Panc1 (cell line): ENCODE measurements around the gene NINJ2. TPM values are rescaled to one million over a fixed set of nuclear protein-coding genes. Genes with fewer than 3 reads are reported as not detected.
A peak's percentile ranks its signal among the peaks of the same experiment; 100 is the strongest.
"Not testable (repeated sequence)": the region's sequence is repeated elsewhere in the genome, so short reads cannot be mapped to it uniquely, and the experiment has no call there.

Experiments used
- ATAC-seq: fragments of 200-7000 bp; cut with Tn5 transposase; 2 replicates; pipeline ENCODE4 v1.9.1; 2020; ENCODE audit warnings: mild to moderate bottlenecking, moderate library complexity
- BruUV-seq: library from RNA; stranded (reverse); fragments of 400-500 nt; replicated peaks from 2 replicates; lab custom pipeline; 2021; lab: Mats Ljungman, UMichigan
- CTCF ChIA-PET: fragments of 300-600 bp; sonication (Branson Sonifier 250); formaldehyde crosslinking; loops from one replicate; lab custom pipeline; 2022; ENCODE audit warnings: antibody characterized with exemption; lab: Charles Lee
- POLR2A ChIA-PET: fragments of 300-600 bp; sonication (Branson Sonifier 250); formaldehyde crosslinking; loops from one replicate; lab custom pipeline; 2022; ENCODE audit warnings: antibody characterized with exemption; lab: Charles Lee
- DNase-seq: peaks from one replicate; pipeline ENCODE4 v3.0.0-alpha.2; 2010; ENCODE audit warnings: low read depth, low spot score
- H3K27ac ChIP-seq: 2 replicates; pipeline ENCODE4 v1.5.1; 2011; ENCODE audit warnings: mild to moderate bottlenecking, low read length, inconsistent platforms
- H3K27me3 ChIP-seq: fragments of 200-500 bp; sonication (Bioruptor generic); 2 replicates; pipeline ENCODE4 v1.6.0; 2014; ENCODE audit warnings: low read length, inconsistent platforms; ENCODE audit not compliant: control insufficient read depth, insufficient read depth
- H3K36me3 ChIP-seq: fragments of 200-500 bp; sonication (Bioruptor generic); 2 replicates; pipeline ENCODE4 v1.5.1; 2014; ENCODE audit warnings: inconsistent platforms, mild to moderate bottlenecking, low read length, moderate library complexity; ENCODE audit not compliant: control insufficient read depth, insufficient read depth
- H3K4me1 ChIP-seq: 2 replicates; pipeline ENCODE4 v1.5.1; 2011; ENCODE audit warnings: inconsistent platforms, mild to moderate bottlenecking, low read length, moderate library complexity; ENCODE audit not compliant: control insufficient read depth, insufficient read depth
- H3K4me3 ChIP-seq, 2 experiments: 2 replicates each; pipeline ENCODE4 v1.5.1; 2011 to 2012; ENCODE audit warnings: low read depth in 2 of 2, low read length in 2 of 2, mild to moderate bottlenecking in 2 of 2, inconsistent platforms in 1 of 2, moderate library complexity in 1 of 2
- H3K9me3 ChIP-seq: fragments of 200-500 bp; sonication (Bioruptor generic); 2 replicates; pipeline ENCODE4 v1.5.1; 2014; ENCODE audit warnings: low read depth, mild to moderate bottlenecking, inconsistent platforms, low read length, moderate library complexity; ENCODE audit not compliant: control insufficient read depth, insufficient read depth
- CTCF ChIP-seq: fragments of 450-650 bp; IDR thresholded peaks from 2 replicates; pipeline ENCODE4 v1.5.1; 2017; ENCODE audit warnings: mild to moderate bottlenecking
- POLR2AphosphoS5 ChIP-seq: IDR thresholded peaks from 2 replicates; pipeline ENCODE4 v1.6.1; 2012; ENCODE audit warnings: mild to moderate bottlenecking, low read depth, low read length, moderate library complexity
- SIN3A ChIP-seq: IDR thresholded peaks from 2 replicates; pipeline ENCODE4 v1.6.1; 2012; ENCODE audit warnings: low read depth, mild to moderate bottlenecking, low read length, moderate library complexity, borderline replicate concordance; ENCODE audit not compliant: insufficient read depth
- TCF7L2 ChIP-seq: IDR thresholded peaks from 2 replicates; pipeline ENCODE4 v1.6.1; 2011; ENCODE audit warnings: mild to moderate bottlenecking, low read depth, low read length, inconsistent platforms
- in situ Hi-C: cut with HindIII; loops from 2 replicates; pipeline ENCODE4 v1.10.0; 2016; ENCODE audit warnings: low sequenced_read_pairs, low pct_unique_long_range_greater_than_20kb
- intact Hi-C: fragments of 100-400 bp; cut with micrococcal nuclease; formaldehyde crosslinking; loops from one replicate; pipeline ENCODE4 v1.10.0; 2022; ENCODE audit not compliant: unreplicated experiment
- total RNA-seq: library from RNA; stranded (reverse); gene quantifications from one replicate; pipeline ENCODE4 v1.2.1, GENCODE V29; 2021; ENCODE audit not compliant: unreplicated experiment
- TF ChIP-seq, protein P1 (sequence below), 2 experiments: IDR thresholded peaks; 2 replicates each; pipeline ENCODE4 v1.6.1; 2011 to 2012; ENCODE audit warnings: low read depth in 2 of 2, control low read depth in 1 of 2, low read length in 1 of 2, mild to moderate bottlenecking in 1 of 2, moderate library complexity in 1 of 2; ENCODE audit not compliant: insufficient read depth in 1 of 2

NINJ2 gene
- total RNA-seq, 1 experiment from 2014 or later: 1.9 TPM

DNA sequence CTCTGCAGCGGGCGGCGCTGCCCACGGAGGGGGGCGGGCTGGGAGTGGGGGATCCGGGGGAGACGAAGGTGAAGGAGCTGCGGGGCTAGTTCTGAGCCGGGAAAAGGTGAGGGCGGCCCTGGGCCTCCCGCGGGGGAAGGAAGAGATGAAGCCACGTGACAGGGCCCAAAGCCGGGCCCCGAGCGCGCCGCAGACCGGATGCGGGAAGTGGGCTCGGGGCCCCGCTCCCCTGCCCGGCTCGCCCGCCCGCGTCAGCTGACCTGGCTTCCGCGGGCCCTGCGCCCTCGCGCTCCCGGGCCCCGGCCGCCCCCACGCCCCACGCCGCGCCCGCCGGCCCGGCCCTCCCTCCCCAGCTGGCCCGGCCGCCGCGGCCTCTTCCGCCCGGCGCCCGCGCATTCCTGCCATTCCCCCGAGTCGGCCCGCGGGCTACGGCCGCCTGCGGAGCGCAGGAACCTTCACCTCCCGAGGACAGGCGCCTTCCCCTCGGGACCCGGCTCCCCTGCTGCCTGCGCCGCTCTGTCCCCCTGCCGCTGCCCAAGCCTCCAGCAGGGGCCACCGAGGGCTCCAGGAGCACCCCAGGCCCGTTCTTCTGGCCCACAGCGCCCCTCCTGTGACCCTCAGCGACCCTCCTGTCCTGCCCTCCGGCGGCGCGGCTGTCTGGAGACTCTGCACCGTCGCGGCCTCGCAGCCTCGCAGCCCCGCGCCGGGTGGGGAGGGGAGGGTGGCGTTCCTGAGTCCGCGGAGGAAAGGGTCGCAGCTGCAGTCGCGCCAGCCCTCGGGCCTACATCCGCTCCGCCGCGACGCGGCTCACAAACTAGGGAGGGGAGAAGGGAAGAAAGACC is 20.4 kb downstream of the NINJ2 start:
- intact Hi-C loops (loop anchor here (10.0 kb wide), 1 partner anchor 112 kb away; the partner anchor contains the start of gene WNK1), in situ Hi-C loops (no loop called here)
- ChIA-PET CTCF (no interaction called here), POLR2A (interaction anchor here (0.6 kb wide), 1 partner anchor 9 kb away, joined by 3 read pairs; no protein-coding TSS in a partner anchor)
- peak overlapping the region; percentile 21 to 29 for H3K4me3 ChIP-seq
- no TSS peak for BruUV-seq
- no peaks in the 10 kb centered on the region for H3K27me3 ChIP-seq
- H3K4me1 ChIP-seq: peaks cover 48% of the 10 kb centered on the region
- no peaks in the 10 kb centered on the region for H3K9me3 ChIP-seq
- peak; percentile 60 for ATAC-seq
- DNase-seq: no peak
- TF ChIP-seq, protein P1, sequence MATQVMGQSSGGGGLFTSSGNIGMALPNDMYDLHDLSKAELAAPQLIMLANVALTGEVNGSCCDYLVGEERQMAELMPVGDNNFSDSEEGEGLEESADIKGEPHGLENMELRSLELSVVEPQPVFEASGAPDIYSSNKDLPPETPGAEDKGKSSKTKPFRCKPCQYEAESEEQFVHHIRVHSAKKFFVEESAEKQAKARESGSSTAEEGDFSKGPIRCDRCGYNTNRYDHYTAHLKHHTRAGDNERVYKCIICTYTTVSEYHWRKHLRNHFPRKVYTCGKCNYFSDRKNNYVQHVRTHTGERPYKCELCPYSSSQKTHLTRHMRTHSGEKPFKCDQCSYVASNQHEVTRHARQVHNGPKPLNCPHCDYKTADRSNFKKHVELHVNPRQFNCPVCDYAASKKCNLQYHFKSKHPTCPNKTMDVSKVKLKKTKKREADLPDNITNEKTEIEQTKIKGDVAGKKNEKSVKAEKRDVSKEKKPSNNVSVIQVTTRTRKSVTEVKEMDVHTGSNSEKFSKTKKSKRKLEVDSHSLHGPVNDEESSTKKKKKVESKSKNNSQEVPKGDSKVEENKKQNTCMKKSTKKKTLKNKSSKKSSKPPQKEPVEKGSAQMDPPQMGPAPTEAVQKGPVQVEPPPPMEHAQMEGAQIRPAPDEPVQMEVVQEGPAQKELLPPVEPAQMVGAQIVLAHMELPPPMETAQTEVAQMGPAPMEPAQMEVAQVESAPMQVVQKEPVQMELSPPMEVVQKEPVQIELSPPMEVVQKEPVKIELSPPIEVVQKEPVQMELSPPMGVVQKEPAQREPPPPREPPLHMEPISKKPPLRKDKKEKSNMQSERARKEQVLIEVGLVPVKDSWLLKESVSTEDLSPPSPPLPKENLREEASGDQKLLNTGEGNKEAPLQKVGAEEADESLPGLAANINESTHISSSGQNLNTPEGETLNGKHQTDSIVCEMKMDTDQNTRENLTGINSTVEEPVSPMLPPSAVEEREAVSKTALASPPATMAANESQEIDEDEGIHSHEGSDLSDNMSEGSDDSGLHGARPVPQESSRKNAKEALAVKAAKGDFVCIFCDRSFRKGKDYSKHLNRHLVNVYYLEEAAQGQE (IDR thresholded peaks at IDR 0.05; ENCODE audit: insufficient read depth in 1 of 2, low read depth in 2 of 2, low read length in 1 of 2): no peak
- 0 out of 2 replicates have a peak, but pooled peaks have one; percentile 21 for TF ChIP-seq TCF7L2
- no peak; the same call in 1 of the 2 replicates for TF ChIP-seq CTCF
- TF ChIP-seq SIN3A: no peak
- TF ChIP-seq POLR2AphosphoS5: peak; percentile 41; the same call in 1 of the 2 replicates
- no peaks in the 10 kb centered on the region for H3K36me3 ChIP-seq
- peak overlapping the region; percentile 90 for H3K27ac ChIP-seq

- POLR2A ChIA-PET, in situ Hi-C loops: not testable (repeated sequence)
- intact Hi-C loops: loop anchor here (10.0 kb wide), 1 partner anchor 113 kb away; the partner anchor contains the start of gene WNK1
Observed at GRCh38 chr12:641321-641720, 21.9 kb downstream of the NINJ2 start.

GRCh38 chr12:640773-641172 is 22.5 kb downstream of the NINJ2 start:
- BruUV-seq: no TSS peak
- ChIA-PET CTCF (no interaction called here), POLR2A (no interaction called here)
- ATAC-seq (no peak), DNase-seq (no peak)
- intact Hi-C loops (loop anchor here (10.0 kb wide), 1 partner anchor 114 kb away; the partner anchor contains the start of gene WNK1), in situ Hi-C loops (no loop called here)
- Histone ChIP-seq H3K27ac (peak overlapping the region; percentile 72; the same call in 1 of the 2 replicates), H3K4me3 (no peak overlapping the region), H3K36me3 (no peaks in the 10 kb centered on the region), H3K9me3 (no peaks in the 10 kb centered on the region), H3K4me1 (peaks cover 35% of the 10 kb centered on the region), H3K27me3 (no peaks in the 10 kb centered on the region)
- TF ChIP-seq, protein P1 (IDR thresholded peaks at IDR 0.05; ENCODE audit: insufficient read depth in 1 of 2, low read depth in 2 of 2, low read length in 1 of 2): no peak
- TF ChIP-seq POLR2AphosphoS5: no peak

More at GRCh38 chr12:641321-641720, 21.9 kb downstream of the NINJ2 start:
- H3K4me3 ChIP-seq, H3K36me3 ChIP-seq, BruUV-seq, DNase-seq, CTCF ChIA-PET, H3K9me3 ChIP-seq, H3K27me3 ChIP-seq, H3K27ac ChIP-seq, ATAC-seq: not testable (repeated sequence)
- H3K4me1 ChIP-seq: peaks cover 40% of the 10 kb centered on the region
